Lung (tissue), 12 donors: Measurements from ENCODE around the gene SH3PXD2A. TPM values are rescaled to one million over a fixed set of nuclear protein-coding genes. Genes with fewer than 3 reads are reported as not detected.

Source experiments
- ATAC-seq: fragments of 200-7000 bp; cut with Tn5 transposase; one replicate; pipeline ENCODE4 v1.9.1; 2020; ENCODE audit warnings: moderate number of reproducible peaks; ENCODE audit not compliant: insufficient read depth, low FRiP score
- DNase-seq, 3 donors: peaks; one replicate each; pipeline ENCODE4 v3.0.0-alpha.2; 2013 to 2017
- H3K27ac ChIP-seq, 2 donors: one replicate each; pipeline ENCODE4 v1.5.1; 2013; ENCODE audit warnings: mild to moderate bottlenecking in 2 of 2, moderate library complexity in 2 of 2, control low read depth in 1 of 2, inconsistent platforms in 1 of 2, low read depth in 1 of 2, low read length in 1 of 2
- H3K27me3 ChIP-seq, 3 donors: one replicate each; pipeline ENCODE4 v1.5.1; 2013; ENCODE audit warnings: low read length in 2 of 3; ENCODE audit not compliant: control insufficient read depth in 3 of 3, insufficient read depth in 3 of 3
- H3K36me3 ChIP-seq, 4 donors: one replicate each; pipeline ENCODE4 v1.5.1; 2013; ENCODE audit warnings: low read length in 4 of 4, mild to moderate bottlenecking in 1 of 4, moderate library complexity in 1 of 4; ENCODE audit not compliant: control insufficient read depth in 4 of 4, insufficient read depth in 4 of 4
- H3K4me1 ChIP-seq, 5 donors: one replicate each; pipeline ENCODE4 v1.5.1; 2013; ENCODE audit warnings: low read length in 5 of 5, mild to moderate bottlenecking in 2 of 5, moderate library complexity in 1 of 5; ENCODE audit not compliant: control insufficient read depth in 5 of 5, insufficient read depth in 5 of 5
- H3K4me3 ChIP-seq: one replicate; pipeline ENCODE4 v1.5.1; 2013; ENCODE audit warnings: mild to moderate bottlenecking, control low read depth, moderate library complexity
- H3K9ac ChIP-seq, 2 donors: one replicate each; pipeline ENCODE4 v1.5.1; 2013; ENCODE audit warnings: low read length in 2 of 2, control low read depth in 1 of 2; ENCODE audit not compliant: insufficient read depth in 1 of 2
- H3K9me3 ChIP-seq, 4 donors: one replicate each; pipeline ENCODE4 v1.5.1; 2013; ENCODE audit warnings: low read length in 3 of 4, mild to moderate bottlenecking in 1 of 4, moderate library complexity in 1 of 4; ENCODE audit not compliant: control insufficient read depth in 4 of 4, insufficient read depth in 3 of 4
- WGBS, 2 donors: extraction: QIAGEN DNeasy Blood & Tissue Kit; methylation state at CpG; one replicate each; pipeline ENCODE4 v1.1.7; 2013; 5-methylcytosine and 5-hydroxymethylcytosine counted together
- polyA plus RNA-seq, 2 donors: library from polyadenylated mRNA; stranded (reverse); fragments of 200-250 nt; gene quantifications; one replicate each; pipeline ENCODE4 v1.2.1, GENCODE V29; 2013
- total RNA-seq, 2 donors: library from RNA; depleted of rRNA in 1 of 2; stranded (reverse); fragments of >200 nt in 1 of 2; gene quantifications; one replicate each; pipeline ENCODE4 v1.2.1, GENCODE V29; 2014 to 2021
- TF ChIP-seq, protein P1 (sequence below): IDR thresholded peaks from 2 replicates; pipeline ENCODE4 v1.5.1; 2012; ENCODE audit warnings: mild to moderate bottlenecking; ENCODE audit errors: control extremely low read depth, extremely low read depth
- donor health status: control.
- donor health status: control.
- donor health status: Bipolar disorder and iron deficiency.
- donor health status: healthy.
- donor health status: DM: yes; HTN: yes; CAD: no.

The SH3PXD2A gene
- total and polyA plus RNA-seq, 4 donors = 9.9 to 53.2 (median 29.2) TPM

DNA sequence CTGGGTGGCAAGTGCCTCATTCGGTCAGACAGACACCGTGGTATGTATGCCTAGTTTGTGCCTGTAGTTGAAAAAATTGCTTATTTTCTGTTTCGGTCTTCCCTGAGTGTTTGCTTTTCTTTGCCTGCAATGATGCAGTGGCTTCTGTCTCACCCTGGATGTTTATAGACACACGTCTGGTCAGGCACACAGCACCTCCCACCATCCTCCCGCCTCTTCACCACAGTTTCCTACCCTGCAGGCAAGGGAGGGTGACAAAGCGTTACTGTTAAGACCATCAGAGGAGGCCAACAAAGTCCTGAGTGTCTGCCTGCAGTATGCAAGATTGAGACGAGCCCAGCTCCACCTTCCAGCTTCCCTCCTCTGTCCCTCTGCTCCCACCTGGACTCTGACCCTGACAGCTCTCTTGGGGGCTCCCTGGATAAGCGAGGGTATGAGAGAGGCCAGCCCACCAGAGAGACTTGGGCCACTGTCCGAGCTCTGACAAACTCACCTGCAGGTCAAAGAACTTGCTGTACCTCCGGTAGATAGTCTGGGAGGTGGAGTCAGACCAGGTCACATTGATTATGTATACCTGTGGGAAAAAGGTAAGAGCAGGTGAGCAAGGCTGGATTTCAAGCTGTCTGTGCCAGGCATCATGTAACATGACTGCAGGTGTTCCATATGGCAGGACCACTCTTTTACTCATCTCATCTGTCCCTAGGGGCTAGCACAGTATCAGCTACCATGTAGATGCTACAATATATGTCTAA is 54.4 kb downstream of the SH3PXD2A start:
- Histone ChIP-seq H3K4me3 (no peak overlapping the region), H3K9me3 (no peaks in the 10 kb centered on the region), H3K9ac (no peak overlapping the region), H3K27me3 (no peaks in the 10 kb centered on the region), H3K36me3 (peaks cover 6 to 18% (median 13%) of the 10 kb centered on the region in 4 donors), H3K27ac (no peak overlapping the region), H3K4me1 (peaks cover 0 to 6% (median 0%) of the 10 kb centered on the region in 5 donors)
- WGBS, 2 donors = 52 to 69% methylated on average over 10 of the region's 10 CpGs
- no peak for ATAC-seq
- TF ChIP-seq, protein P1, sequence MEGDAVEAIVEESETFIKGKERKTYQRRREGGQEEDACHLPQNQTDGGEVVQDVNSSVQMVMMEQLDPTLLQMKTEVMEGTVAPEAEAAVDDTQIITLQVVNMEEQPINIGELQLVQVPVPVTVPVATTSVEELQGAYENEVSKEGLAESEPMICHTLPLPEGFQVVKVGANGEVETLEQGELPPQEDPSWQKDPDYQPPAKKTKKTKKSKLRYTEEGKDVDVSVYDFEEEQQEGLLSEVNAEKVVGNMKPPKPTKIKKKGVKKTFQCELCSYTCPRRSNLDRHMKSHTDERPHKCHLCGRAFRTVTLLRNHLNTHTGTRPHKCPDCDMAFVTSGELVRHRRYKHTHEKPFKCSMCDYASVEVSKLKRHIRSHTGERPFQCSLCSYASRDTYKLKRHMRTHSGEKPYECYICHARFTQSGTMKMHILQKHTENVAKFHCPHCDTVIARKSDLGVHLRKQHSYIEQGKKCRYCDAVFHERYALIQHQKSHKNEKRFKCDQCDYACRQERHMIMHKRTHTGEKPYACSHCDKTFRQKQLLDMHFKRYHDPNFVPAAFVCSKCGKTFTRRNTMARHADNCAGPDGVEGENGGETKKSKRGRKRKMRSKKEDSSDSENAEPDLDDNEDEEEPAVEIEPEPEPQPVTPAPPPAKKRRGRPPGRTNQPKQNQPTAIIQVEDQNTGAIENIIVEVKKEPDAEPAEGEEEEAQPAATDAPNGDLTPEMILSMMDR = no peak
- no peak for DNase-seq

DNA sequence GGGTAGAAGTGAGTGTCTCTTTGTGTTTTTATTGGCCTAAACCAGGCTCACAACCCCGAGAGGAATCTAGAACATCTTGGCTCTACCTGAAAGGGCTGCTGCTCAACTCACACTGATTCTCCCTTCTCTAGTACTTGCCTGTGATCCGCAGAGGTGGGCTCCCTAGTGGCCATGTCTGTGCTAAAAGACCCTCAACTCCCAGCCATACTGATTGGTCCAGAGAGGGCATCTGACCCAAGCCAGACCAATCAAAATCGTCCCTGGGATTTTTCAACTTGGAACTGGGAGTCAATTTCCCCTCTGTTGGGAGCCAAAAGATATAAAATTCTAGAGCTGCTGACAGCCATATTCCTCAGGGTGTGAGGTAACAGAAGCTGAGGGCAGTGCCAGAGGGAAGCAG is 55.3 kb downstream of the SH3PXD2A start:
- TF ChIP-seq, protein P1 = no peak
- DNase-seq = no peak
- Histone ChIP-seq H3K4me3 (no peak overlapping the region), H3K36me3 (peaks cover 6 to 18% (median 13%) of the 10 kb centered on the region in 4 donors), H3K9me3 (no peaks in the 10 kb centered on the region), H3K9ac (no peak overlapping the region), H3K27ac (no peak overlapping the region), H3K4me1 (peaks cover 0 to 9% (median 0%) of the 10 kb centered on the region in 5 donors), H3K27me3 (no peaks in the 10 kb centered on the region)
- ATAC-seq = no peak
- WGBS, 2 donors = 95% methylated on average over 3 of the region's 3 CpGs

DNA sequence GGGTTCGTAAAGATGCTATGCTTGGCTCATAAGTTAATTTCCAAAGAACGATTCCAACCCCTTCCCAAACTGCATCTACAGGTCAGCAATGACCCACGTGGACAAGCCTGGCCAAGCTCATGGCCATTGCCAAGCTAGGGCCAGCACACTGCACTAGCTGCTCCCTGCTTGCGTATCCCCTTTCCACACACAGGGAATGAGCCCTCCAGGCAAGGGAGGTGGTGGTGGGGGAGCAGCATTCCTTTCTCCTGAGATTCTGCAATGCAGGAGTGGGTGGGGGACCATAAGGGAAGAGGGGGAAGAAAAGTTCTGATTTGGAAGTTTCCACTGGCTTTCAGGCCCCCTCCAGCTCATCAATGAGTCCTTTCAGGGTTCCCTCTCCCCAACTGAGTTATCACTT is 56.0 kb downstream of the SH3PXD2A start:
- no peaks in the 10 kb centered on the region for H3K9me3 ChIP-seq
- DNase-seq (no peak), ATAC-seq (no peak)
- H3K4me1 ChIP-seq = peaks cover 0 to 12% (median 5%) of the 10 kb centered on the region in 5 donors
- 93 to 96% methylated on average over 4 of the region's 4 CpGs for WGBS, 2 donors
- no peaks in the 10 kb centered on the region for H3K27me3 ChIP-seq
- H3K9ac ChIP-seq = no peak overlapping the region
- TF ChIP-seq, protein P1 = no peak
- H3K27ac ChIP-seq = no peak overlapping the region
- peaks cover 6 to 18% (median 13%) of the 10 kb centered on the region in 4 donors for H3K36me3 ChIP-seq
- no peak overlapping the region for H3K4me3 ChIP-seq
